ENCODE measurements around the gene NTM.

The NTM gene

GRCh38 chr11:131792243-131792642 lies 421.8 kb downstream of the NTM start:
- no peak for DNase-seq

GRCh38 chr11:131796089-131796488 lies 425.7 kb downstream of the NTM start:
- DNase-seq: no peak

- no peak for DNase-seq
Observed at GRCh38 chr11:131796541-131796940, 426.1 kb downstream of the NTM start.

- no peak for DNase-seq
Observed at GRCh38 chr11:131800452-131800851, 430.0 kb downstream of the NTM start.

GRCh38 chr11:131802440-131803115 lies 432.2 kb downstream of the NTM start:
- DNase-seq: no peak

GRCh38 chr11:131807876-131808275 lies 437.5 kb downstream of the NTM start:
- DNase-seq: no peak

GRCh38 chr11:131808470-131808869 lies 438.1 kb downstream of the NTM start:
- DNase-seq: no peak

GRCh38 chr11:131809203-131809918 lies 438.9 kb downstream of the NTM start:
- DNase-seq: no peak

GRCh38 chr11:131810541-131810940 lies 440.1 kb downstream of the NTM start:
- no peak for DNase-seq

GRCh38 chr11:131811383-131811782 lies 441.0 kb downstream of the NTM start:
- DNase-seq: no peak

GRCh38 chr11:131814108-131814507 lies 443.7 kb downstream of the NTM start:
- DNase-seq: no peak

- no peak for DNase-seq
Observed at GRCh38 chr11:131815590-131815989, 445.2 kb downstream of the NTM start.

GRCh38 chr11:131816051-131816450 lies 445.6 kb downstream of the NTM start:
- no peak for DNase-seq

GRCh38 chr11:131817687-131818188 lies 447.3 kb downstream of the NTM start:
- no peak for DNase-seq

- DNase-seq: no peak
Observed at GRCh38 chr11:131819865-131820264, 449.4 kb downstream of the NTM start.

- DNase-seq: no peak
Observed at GRCh38 chr11:131822506-131822905, 452.1 kb downstream of the NTM start.

- DNase-seq: no peak
Observed at GRCh38 chr11:131823772-131824171, 453.4 kb downstream of the NTM start.

GRCh38 chr11:131824771-131825170 lies 454.4 kb downstream of the NTM start:
- no peak for DNase-seq

GRCh38 chr11:131827430-131827829 lies 457.0 kb downstream of the NTM start:
- DNase-seq: no peak

GRCh38 chr11:131829725-131830124 lies 459.3 kb downstream of the NTM start:
- DNase-seq: no peak

- DNase-seq: no peak
Observed at GRCh38 chr11:131832079-131832478, 461.7 kb downstream of the NTM start.

- DNase-seq: no peak
Observed at GRCh38 chr11:131833366-131833765, 463.0 kb downstream of the NTM start.

GRCh38 chr11:131837562-131837961 lies 467.1 kb downstream of the NTM start:
- no peak for DNase-seq

- no peak for DNase-seq
Observed at GRCh38 chr11:131838016-131838415, 467.6 kb downstream of the NTM start.

All from CD4-positive, alpha-beta T cell treated with Interleukin-17A for 4 hours (primary cell).